ENCODE measurements around the gene GALNT13.

- TF ChIP-seq CTCF (IDR thresholded peaks at IDR 0.05; ENCODE audit: insufficient read depth, low read depth, low read length) (no peak), EZH2 (IDR thresholded peaks at IDR 0.05; ENCODE audit: insufficient read depth, low read length) (no peak)
These were observed 585.6 kb downstream of the GALNT13 start for GRCh38 chr2:154457286-154457685.
